ENCODE results near the gene DPM3. TPM values are rescaled to one million over a fixed set of nuclear protein-coding genes. Genes with fewer than 3 reads are reported as not detected.
A peak's percentile ranks its signal among the peaks of the same experiment; 100 is the strongest.
"Not testable (repeated sequence)": the region's sequence is repeated elsewhere in the genome, so short reads cannot be mapped to it uniquely, and the experiment has no call there.

DPM3 gene
- total and polyA plus RNA-seq, 2 donors, result 15.8 to 205 TPM

DNA sequence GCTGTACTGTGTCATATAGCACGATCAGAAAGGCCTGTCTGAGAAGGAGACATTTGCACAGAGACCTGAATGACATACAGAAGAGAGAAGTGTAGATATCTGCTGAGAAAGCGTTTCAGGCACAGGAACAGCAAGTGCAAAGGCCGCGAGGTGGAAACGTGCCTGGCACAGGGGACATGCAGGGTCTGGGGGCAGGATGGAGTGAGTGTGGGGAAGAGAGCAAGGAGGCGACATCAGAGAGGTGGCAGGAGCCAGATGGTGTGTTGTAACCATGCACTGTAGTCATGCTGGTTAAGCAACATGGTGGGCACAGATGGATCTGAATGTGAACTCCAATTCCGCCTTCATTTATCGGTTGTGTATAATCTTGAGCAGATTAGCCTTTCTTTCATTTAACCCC is 19.8 kb upstream of the DPM3 start:
- Histone ChIP-seq H3K4me1 (ENCODE audit: insufficient read depth) (no peaks in the 10 kb centered on the region), H3K27ac (ENCODE audit: low read depth) (no peak overlapping the region), H3K4me3 (ENCODE audit: low read depth, low read length) (no peak overlapping the region), H3K36me3 (ENCODE audit: insufficient read depth) (no peaks in the 10 kb centered on the region)
- 73% methylated on average over 8 of the region's 8 CpGs for WGBS
- DNase-seq (ENCODE audit: extremely low spot score), result no peak

DNA sequence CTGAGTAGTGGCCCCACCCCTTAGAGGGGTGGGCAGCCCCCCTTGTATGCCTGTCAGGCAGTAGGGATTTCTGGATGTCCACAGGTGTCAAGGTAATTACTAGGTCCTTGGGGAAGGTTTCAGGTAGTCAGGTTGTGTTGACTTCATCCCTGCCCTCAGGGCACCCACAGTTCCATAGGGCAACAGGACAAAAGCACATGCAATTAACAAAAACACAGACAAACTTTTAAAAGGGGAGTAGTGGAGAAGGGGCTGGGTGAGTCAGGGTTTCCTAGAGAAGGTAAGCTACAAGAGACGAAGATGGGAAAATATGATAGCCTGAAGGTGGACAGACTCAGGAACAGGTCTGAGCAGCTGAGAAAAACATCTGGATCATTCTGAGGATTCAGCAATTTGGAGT is 18.7 kb upstream of the DPM3 start:
- Histone ChIP-seq H3K27ac (ENCODE audit: low read depth) (no peak overlapping the region), H3K36me3 (ENCODE audit: insufficient read depth) (no peaks in the 10 kb centered on the region), H3K4me1 (ENCODE audit: insufficient read depth) (no peaks in the 10 kb centered on the region), H3K4me3 (ENCODE audit: low read depth, low read length) (no peak overlapping the region)
- DNase-seq (ENCODE audit: extremely low spot score), result no peak
- 69% methylated on average over 1 of the region's 1 CpG for WGBS

DNA sequence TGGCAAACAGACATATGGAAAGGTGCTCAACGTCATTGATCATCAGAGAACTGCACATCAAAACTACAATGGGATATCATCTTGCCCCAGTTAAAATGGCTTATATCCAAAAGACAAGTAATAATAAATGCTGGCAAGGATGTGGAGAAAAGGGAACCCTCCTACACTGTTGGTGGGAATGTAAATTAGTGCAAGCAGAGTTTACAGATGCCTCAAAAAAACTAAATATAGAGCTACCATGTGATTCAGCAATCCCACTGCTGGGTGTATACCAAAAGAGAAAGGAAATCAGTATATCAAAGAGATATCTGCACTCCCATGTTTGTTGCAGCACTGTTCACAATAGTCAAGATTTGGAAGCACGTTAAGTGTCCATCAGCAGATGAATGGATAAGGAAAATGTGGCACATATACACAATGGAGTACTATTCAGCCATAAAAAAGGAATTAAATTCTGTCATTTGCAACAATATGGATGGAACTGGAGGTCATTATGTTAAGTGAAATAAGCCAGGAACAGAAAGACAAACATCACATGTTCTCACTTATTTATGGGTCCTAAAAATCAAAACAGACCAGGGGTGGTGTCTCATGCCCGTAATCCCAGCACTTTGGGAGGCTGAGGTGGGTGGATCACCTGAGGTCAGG is 15.8 kb upstream of the DPM3 start:
- H3K4me1 ChIP-seq (ENCODE audit: insufficient read depth); H3K27ac ChIP-seq (ENCODE audit: low read depth); H3K36me3 ChIP-seq (ENCODE audit: insufficient read depth); H3K4me3 ChIP-seq (ENCODE audit: low read depth, low read length); DNase-seq (ENCODE audit: extremely low spot score): not testable (repeated sequence)
- WGBS, result 66% methylated on average over 3 of the region's 3 CpGs

DNA sequence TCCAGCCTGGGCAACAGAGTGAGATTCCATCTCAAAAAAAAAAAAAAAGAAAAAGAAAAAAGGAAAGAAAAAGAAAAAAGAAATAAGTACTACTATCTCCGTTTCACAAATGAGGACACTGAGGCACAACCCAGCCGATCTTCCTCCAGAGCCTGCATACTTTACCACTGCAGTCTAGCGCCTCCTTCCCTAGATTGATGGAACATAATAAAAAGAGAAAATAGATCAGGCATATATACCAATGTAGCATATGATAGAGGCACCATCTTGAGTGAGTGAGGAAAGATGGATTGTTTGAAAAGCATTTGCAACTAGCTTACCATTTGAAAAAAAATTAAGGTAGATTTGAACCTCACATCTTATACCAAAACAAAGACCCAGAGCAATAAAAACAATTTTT is 5.2 kb upstream of the DPM3 start:
- H3K4me3 ChIP-seq (ENCODE audit: low read depth, low read length), result no peak overlapping the region
- WGBS, result 83% methylated on average over 3 of the region's 3 CpGs

DNA sequence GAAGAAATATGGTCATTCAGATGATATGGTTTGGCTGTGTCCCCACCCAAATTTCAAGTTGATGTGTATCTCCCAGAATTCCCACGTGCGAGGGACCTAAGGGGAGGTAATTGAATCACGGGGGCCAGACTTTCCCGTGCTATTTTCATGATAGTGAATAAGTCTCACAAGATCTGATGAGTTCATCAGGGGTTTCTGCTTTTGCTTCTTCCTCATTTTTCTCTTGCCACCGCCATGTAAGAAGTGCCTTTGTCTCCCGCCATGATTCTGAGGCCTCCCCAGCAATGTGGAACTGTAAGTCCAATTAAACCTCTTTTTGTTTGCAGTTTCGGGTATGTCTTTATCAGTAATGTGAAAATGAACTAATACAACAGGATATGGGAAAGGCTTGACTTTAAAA is 1.4 kb upstream of the DPM3 start:
- Histone ChIP-seq H3K4me1 (ENCODE audit: insufficient read depth) (no peaks in the 10 kb centered on the region), H3K36me3 (ENCODE audit: insufficient read depth) (no peaks in the 10 kb centered on the region), H3K4me3 (ENCODE audit: low read depth, low read length) (no peak overlapping the region), H3K27ac (ENCODE audit: low read depth) (no peak overlapping the region)
- no peak for DNase-seq (ENCODE audit: extremely low spot score)
- 77% methylated on average over 7 of the region's 7 CpGs for WGBS

More for the DNA sequence above, 5.2 kb upstream of the DPM3 start:
- DNase-seq (ENCODE audit: extremely low spot score), result no peak
- Histone ChIP-seq H3K36me3 (ENCODE audit: insufficient read depth) (no peaks in the 10 kb centered on the region), H3K27ac (ENCODE audit: low read depth) (no peak overlapping the region), H3K4me1 (ENCODE audit: insufficient read depth) (no peaks in the 10 kb centered on the region)

DNA sequence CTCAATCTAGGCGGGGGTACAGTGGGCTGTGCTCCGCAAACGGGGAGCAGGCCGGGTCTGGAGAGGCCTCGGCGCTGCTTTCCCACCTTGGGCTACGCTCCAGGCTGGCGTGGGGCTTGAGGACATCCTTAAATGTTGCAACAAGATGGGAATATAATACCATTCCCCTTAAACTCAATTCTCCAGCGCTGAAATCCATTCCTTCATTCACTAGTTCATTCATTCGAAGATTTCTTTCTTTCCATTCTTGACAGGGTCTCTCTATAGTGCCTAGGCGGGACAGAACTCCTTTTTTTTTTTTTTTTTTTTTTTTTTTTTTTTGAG is 261 bp upstream of the DPM3 start:
- H3K4me1 ChIP-seq (ENCODE audit: insufficient read depth), result no peaks in the 10 kb centered on the region
- H3K4me3 ChIP-seq (ENCODE audit: low read depth, low read length), result peak overlapping the region; percentile 56
- H3K36me3 ChIP-seq (ENCODE audit: insufficient read depth), result no peaks in the 10 kb centered on the region
- WGBS, result 7% methylated on average over 11 of the region's 11 CpGs
- H3K27ac ChIP-seq (ENCODE audit: low read depth), result no peak overlapping the region
- no peak for DNase-seq (ENCODE audit: extremely low spot score)

DNA sequence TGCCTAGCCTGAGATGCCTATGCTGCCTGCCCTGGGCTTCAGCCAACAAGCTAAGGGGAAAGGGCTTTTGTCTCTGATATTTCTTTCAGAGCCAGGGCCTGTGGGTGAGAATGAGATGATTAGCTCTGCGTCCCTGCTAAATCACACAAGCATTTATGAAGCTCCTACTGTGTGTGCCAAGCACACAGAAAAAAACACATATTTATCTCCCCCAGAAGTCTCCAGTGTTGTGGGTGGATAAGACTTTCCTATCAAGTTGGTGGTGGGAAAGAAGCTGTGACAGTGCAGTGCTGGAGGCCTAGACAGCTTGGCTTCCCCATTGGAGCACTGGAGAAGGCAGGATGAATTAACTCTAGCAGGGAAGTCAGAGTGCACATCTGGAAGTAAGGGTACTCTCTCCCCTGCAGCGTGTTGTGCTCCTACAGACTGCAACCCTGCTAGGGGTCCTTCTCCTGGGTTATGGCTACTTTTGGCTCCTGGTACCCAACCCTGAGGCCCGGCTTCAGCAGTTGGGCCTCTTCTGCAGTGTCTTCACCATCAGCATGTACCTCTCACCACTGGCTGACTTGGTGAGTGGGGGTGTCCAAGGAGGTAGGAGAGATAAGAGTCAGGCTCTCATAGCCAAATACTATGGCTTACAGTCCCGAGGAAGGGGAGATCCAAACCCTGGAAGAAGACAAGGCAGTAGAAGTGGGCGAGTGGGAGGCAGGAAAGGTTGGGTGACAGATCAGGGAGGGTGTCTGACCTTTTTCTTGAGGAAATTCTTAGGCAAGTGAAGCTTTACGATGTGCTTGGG is 3.0 kb downstream of the DPM3 start:
- Histone ChIP-seq H3K27ac (ENCODE audit: low read depth) (no peak overlapping the region), H3K36me3 (ENCODE audit: insufficient read depth) (no peaks in the 10 kb centered on the region), H3K4me3 (ENCODE audit: low read depth, low read length) (no peak overlapping the region), H3K4me1 (ENCODE audit: insufficient read depth) (no peaks in the 10 kb centered on the region)
- 89% methylated on average over 6 of the region's 6 CpGs for WGBS
- no peak for DNase-seq (ENCODE audit: extremely low spot score)

DNA sequence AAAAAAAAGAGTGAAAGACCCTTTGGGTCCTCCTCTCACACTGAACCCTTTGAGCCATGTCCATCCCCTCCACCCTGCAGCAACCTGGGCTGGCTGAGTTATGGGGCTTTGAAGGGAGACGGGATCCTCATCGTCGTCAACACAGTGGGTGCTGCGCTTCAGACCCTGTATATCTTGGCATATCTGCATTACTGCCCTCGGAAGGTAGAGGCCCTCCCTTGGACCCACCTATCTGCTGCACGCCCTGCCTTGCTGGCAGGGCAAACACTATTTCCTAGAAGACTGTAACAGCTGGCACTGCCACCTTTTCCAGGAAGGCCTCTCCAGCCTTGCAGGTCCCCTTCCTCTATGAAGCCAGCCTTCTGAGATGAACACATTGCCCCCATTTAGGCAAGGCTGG is 3.6 kb downstream of the DPM3 start:
- Histone ChIP-seq H3K4me3 (ENCODE audit: low read depth, low read length) (peak overlapping the region; percentile 2), H3K4me1 (ENCODE audit: insufficient read depth) (no peaks in the 10 kb centered on the region), H3K27ac (ENCODE audit: low read depth) (no peak overlapping the region), H3K36me3 (ENCODE audit: insufficient read depth) (no peaks in the 10 kb centered on the region)
- 32% methylated on average over 6 of the region's 6 CpGs for WGBS
- no peak for DNase-seq (ENCODE audit: extremely low spot score)

DNA sequence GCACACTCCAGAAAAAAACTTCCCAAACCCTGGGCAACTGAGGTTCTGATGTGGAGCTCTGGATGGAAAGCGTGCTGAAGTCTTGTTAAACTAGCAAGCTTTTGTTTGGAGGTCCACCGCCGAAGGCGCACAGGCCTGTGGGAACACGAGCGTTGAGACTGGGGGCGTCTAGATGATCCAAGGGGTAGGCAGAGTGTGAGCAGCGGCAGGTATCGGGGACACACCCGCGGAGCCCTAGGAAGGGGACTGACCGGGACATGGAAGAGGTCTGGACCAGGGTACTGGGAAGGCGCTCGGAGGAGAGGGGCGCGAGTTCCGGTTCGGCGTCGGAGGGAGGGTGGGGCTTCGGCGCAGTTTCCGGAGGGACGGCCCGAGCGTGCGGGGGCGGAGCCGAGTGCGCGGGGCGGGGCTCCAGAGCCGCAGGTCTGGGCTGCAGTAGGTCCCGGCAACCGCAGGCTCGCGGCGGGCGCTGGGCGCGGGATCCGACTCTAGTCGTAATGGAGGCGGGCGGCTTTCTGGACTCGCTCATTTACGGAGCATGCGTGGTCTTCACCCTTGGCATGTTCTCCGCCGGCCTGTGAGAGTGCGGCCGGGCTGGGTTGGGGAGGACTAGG is 4.8 kb downstream of the DPM3 start, which contains the start of gene SLC50A1:
SLC50A1 (plus strand) TSS at position 438 of the 614 bp plus-strand sequence; CDS start at position 498, 60 bp downstream.
- H3K36me3 ChIP-seq (ENCODE audit: insufficient read depth), result no peaks in the 10 kb centered on the region
- peak; percentile 86 for DNase-seq (ENCODE audit: extremely low spot score)
- no peaks in the 10 kb centered on the region for H3K4me1 ChIP-seq (ENCODE audit: insufficient read depth)
- under 1% methylated on average over 52 of the region's 52 CpGs for WGBS
- H3K4me3 ChIP-seq (ENCODE audit: low read depth, low read length), result peak within 1 kb of the TSS; percentile 56
- peak within 1 kb of the TSS; percentile 98 for H3K27ac ChIP-seq (ENCODE audit: low read depth)

DNA sequence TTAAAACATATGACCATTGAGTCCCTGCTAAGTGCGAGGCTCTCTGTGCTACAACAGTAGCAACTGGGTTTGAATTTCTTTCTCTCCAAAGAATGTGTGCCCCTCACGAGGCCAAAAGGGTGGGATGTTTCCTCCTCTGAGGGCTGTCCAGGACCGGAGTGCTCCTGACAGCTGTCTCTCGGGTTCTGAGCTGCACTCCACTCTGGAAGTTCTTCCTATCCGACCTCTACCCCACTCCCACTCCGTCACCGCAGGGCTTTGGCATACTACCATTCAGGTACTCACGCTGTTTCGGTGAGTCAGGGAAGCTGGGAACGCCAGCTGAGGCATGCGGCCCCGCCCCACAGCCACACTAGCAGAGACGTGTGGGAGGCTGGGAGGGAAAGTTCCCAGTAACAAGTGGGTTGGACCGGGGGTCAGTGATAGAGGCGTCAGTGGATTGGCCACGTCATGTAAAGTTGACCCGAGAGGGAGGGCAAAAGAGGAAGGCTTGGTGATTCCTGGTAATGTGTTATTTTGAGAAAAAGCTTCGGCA is 5.4 kb downstream of the DPM3 start:
- Histone ChIP-seq H3K27ac (ENCODE audit: low read depth) (peak overlapping the region; percentile 98), H3K4me1 (ENCODE audit: insufficient read depth) (no peaks in the 10 kb centered on the region)
- 5% methylated on average over 18 of the region's 18 CpGs for WGBS

DNA sequence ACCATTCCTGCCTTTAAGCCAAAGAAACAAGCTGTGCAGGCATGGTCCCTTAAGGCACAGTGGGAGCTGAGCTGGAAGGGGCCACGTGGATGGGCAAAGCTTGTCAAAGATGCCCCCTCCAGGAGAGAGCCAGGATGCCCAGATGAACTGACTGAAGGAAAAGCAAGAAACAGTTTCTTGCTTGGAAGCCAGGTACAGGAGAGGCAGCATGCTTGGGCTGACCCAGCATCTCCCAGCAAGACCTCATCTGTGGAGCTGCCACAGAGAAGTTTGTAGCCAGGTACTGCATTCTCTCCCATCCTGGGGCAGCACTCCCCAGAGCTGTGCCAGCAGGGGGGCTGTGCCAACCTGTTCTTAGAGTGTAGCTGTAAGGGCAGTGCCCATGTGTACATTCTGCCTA is 6.0 kb downstream of the DPM3 start:
- 68% methylated on average over 1 of the region's 1 CpG for WGBS
- H3K4me1 ChIP-seq (ENCODE audit: insufficient read depth), result no peaks in the 10 kb centered on the region
- H3K4me3 ChIP-seq (ENCODE audit: low read depth, low read length), result no peak overlapping the region
- peak overlapping the region; percentile 24 for H3K27ac ChIP-seq (ENCODE audit: low read depth)
- no peaks in the 10 kb centered on the region for H3K36me3 ChIP-seq (ENCODE audit: insufficient read depth)
- DNase-seq (ENCODE audit: extremely low spot score), result no peak

More for the DNA sequence above, 5.4 kb downstream of the DPM3 start:
- peak; percentile 85 for DNase-seq (ENCODE audit: extremely low spot score)
- Histone ChIP-seq H3K36me3 (ENCODE audit: insufficient read depth) (no peaks in the 10 kb centered on the region), H3K4me3 (ENCODE audit: low read depth, low read length) (peak overlapping the region; percentile 56)

DNA sequence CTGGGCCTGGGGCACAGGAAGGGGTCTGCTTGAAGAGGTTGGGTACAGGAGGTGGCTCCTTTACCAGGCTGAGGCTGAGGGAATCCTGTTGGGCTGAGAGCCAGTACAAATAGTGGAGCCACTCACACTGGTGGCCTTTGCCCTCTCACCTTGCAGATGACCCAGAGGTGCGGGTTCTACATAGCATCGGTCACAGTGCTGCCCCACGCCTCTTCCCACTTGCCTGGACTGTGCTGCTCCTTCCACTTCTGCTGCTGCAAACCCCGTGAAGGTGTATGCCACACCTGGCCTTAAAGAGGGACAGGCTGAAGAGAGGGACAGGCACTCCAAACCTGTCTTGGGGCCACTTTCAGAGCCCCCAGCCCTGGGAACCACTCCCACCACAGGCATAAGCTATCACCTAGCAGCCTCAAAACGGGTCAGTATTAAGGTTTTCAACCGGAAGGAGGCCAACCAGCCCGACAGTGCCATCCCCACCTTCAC is 6.5 kb downstream of the DPM3 start:
- Histone ChIP-seq H3K4me1 (ENCODE audit: insufficient read depth) (no peaks in the 10 kb centered on the region), H3K27ac (ENCODE audit: low read depth) (peak overlapping the region; percentile 19)

DNA sequence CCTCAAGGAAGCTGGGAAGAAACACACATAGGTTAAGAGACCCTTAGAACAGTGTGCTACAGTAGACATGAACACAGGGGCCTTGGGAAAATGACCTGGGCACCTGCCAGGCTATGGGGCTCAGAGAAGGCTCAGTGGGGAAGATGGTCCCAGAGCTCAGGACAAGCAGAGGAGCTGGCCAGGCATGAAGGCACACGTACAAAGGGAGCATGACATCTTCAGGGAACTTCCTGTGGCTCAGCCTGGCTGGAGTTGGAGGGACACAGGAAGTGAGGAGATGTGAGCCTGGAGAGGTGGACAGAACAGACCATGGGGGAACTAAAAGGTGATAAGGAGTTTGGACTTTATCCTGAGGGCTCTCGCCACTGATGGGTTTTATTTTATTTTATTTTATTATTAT is 8.5 kb downstream of the DPM3 start:
- no peak for DNase-seq (ENCODE audit: extremely low spot score)
- no peak overlapping the region for H3K4me3 ChIP-seq (ENCODE audit: low read depth, low read length)
- no peak overlapping the region for H3K27ac ChIP-seq (ENCODE audit: low read depth)
- 59% methylated on average over 2 of the region's 2 CpGs for WGBS
- H3K4me1 ChIP-seq (ENCODE audit: insufficient read depth), result no peaks in the 10 kb centered on the region
- H3K36me3 ChIP-seq (ENCODE audit: insufficient read depth), result no peaks in the 10 kb centered on the region

More for the DNA sequence above, 6.5 kb downstream of the DPM3 start:
- 77% methylated on average over 7 of the region's 7 CpGs for WGBS
- Histone ChIP-seq H3K4me3 (ENCODE audit: low read depth, low read length) (no peak overlapping the region), H3K36me3 (ENCODE audit: insufficient read depth) (no peaks in the 10 kb centered on the region)
- no peak for DNase-seq (ENCODE audit: extremely low spot score)
